Activated T-cell treated with anti-CD3 and anti-CD28 coated beads for 48 hours (primary cell): ENCODE data around the gene AASDH.

ENCODE experiments used
- DNase-seq: peaks from one replicate; pipeline ENCODE4 v3.0.0-alpha.2; 2020; ENCODE audit warnings: low read depth

The AASDH gene

GRCh38 chr4:56315543-56315942 is 71.7 kb downstream of the AASDH start:
- DNase-seq: no peak

GRCh38 chr4:56315041-56315440 is 72.2 kb downstream of the AASDH start:
- DNase-seq: no peak

GRCh38 chr4:56314207-56314915 is 72.9 kb downstream of the AASDH start:
- DNase-seq: no peak

- no peak for DNase-seq
Observed at GRCh38 chr4:56313132-56313531, 74.2 kb downstream of the AASDH start.

- no peak for DNase-seq
Observed at GRCh38 chr4:56311299-56311975, 75.9 kb downstream of the AASDH start.

GRCh38 chr4:56310401-56311125 is 76.7 kb downstream of the AASDH start:
- DNase-seq: no peak

GRCh38 chr4:56308384-56308783 is 78.9 kb downstream of the AASDH start:
- no peak for DNase-seq

GRCh38 chr4:56307423-56307822 is 79.9 kb downstream of the AASDH start:
- DNase-seq: no peak

- DNase-seq: no peak
Observed at GRCh38 chr4:56305390-56305789, 81.9 kb downstream of the AASDH start.

- no peak for DNase-seq
Observed at GRCh38 chr4:56303921-56304320, 83.4 kb downstream of the AASDH start.

- DNase-seq: no peak
Observed at GRCh38 chr4:56302760-56303159, 84.5 kb downstream of the AASDH start.

GRCh38 chr4:56301997-56302496 is 85.2 kb downstream of the AASDH start:
- DNase-seq: no peak

- peak; percentile 39 for DNase-seq
Observed at GRCh38 chr4:56301181-56301996, 85.9 kb downstream of the AASDH start.

GRCh38 chr4:56298236-56298635 is 89.1 kb downstream of the AASDH start:
- DNase-seq: no peak

GRCh38 chr4:56297776-56298175 is 89.5 kb downstream of the AASDH start:
- no peak for DNase-seq

GRCh38 chr4:56296526-56296925 is 90.8 kb downstream of the AASDH start:
- no peak for DNase-seq

- DNase-seq: no peak
Observed at GRCh38 chr4:56293121-56293520, 94.2 kb downstream of the AASDH start.

GRCh38 chr4:56289934-56290333 is 97.4 kb downstream of the AASDH start:
- DNase-seq: no peak

- DNase-seq: no peak
Observed at GRCh38 chr4:56288663-56289062, 98.6 kb downstream of the AASDH start.
